HEK293 (cell line): ENCODE results near the gene CAB39.
A peak's percentile ranks its signal among the peaks of the same experiment; 100 is the strongest.

ENCODE experiments used
- CTCF ChIA-PET: fragments of 350-600 bp; formaldehyde crosslinking; extraction: SDS; loops from one replicate; lab custom pipeline; 2021; ENCODE audit warnings: antibody characterized with exemption; lab: Yijun Ruan, JAX
- POLR2A ChIA-PET: fragments of 300-600 bp; formaldehyde crosslinking; extraction: SDS; loops from one replicate; lab custom pipeline; 2020; ENCODE audit warnings: antibody characterized with exemption, inconsistent platforms; lab: Yijun Ruan, JAX
- H3K27ac ChIP-seq: fragments of 200-500 bp; sonication (Bioruptor generic); 2 replicates; pipeline ENCODE4 v1.5.1; 2014; ENCODE audit warnings: low read depth, low read length, control low read depth, inconsistent platforms; ENCODE audit errors: extremely low read depth
- H3K36me3 ChIP-seq, 2 experiments: fragments of 200-500 bp in 1 of 2; sonication (Bioruptor generic) in 1 of 2; 1 replicate in 1 of 2; 2 replicates in 1 of 2; pipeline ENCODE4 v1.5.1; 2014 to 2017; ENCODE audit warnings: inconsistent platforms in 2 of 2, low read length in 2 of 2; ENCODE audit not compliant: control insufficient read depth in 2 of 2, insufficient read depth in 1 of 2
- H3K4me1 ChIP-seq: fragments of 200-500 bp; sonication (Bioruptor generic); 2 replicates; pipeline ENCODE4 v1.5.1; 2014; ENCODE audit warnings: mild to moderate bottlenecking, low read length, inconsistent platforms; ENCODE audit not compliant: control insufficient read depth, insufficient read depth
- H3K4me3 ChIP-seq: 2 replicates; pipeline ENCODE4 v1.5.1; 2011; ENCODE audit warnings: low read depth, mild to moderate bottlenecking, control low read depth, low read length, moderate library complexity
- H3K9me3 ChIP-seq: fragments of 200-500 bp; sonication (Bioruptor generic); 2 replicates; pipeline ENCODE4 v1.5.1; 2014; ENCODE audit warnings: low read depth, low read length, inconsistent platforms; ENCODE audit not compliant: control insufficient read depth, insufficient read depth
- GLI2 ChIP-seq: fragments of 450-650 bp; formaldehyde crosslinking; IDR thresholded peaks from 2 replicates; pipeline ENCODE4; 2017; ENCODE audit warnings: missing biosample characterization, missing genetic modification characterization, low read depth, borderline replicate concordance
- REPIN1 ChIP-seq: fragments of 450-650 bp; formaldehyde crosslinking; IDR thresholded peaks from 2 replicates; pipeline ENCODE4 v1.5.1; 2017; ENCODE audit warnings: missing biosample characterization, missing genetic modification characterization, low read depth
- SETDB1 ChIP-seq: IDR thresholded peaks from one replicate; pipeline ENCODE4 v1.6.1; 2017; ENCODE audit warnings: mild to moderate bottlenecking, low read length, moderate library complexity, mixed read lengths; ENCODE audit not compliant: insufficient read length
- SP2 ChIP-seq: fragments of 450-650 bp; formaldehyde crosslinking; IDR thresholded peaks from 2 replicates; pipeline ENCODE4 v1.5.1; 2016; ENCODE audit warnings: missing biosample characterization, missing genetic modification characterization
- TRIM28 ChIP-seq: IDR thresholded peaks from 2 replicates; pipeline ENCODE4 v1.6.1; 2011; ENCODE audit warnings: low read length, control low read depth, borderline replicate concordance
- ZBTB10 ChIP-seq: fragments of 450-650 bp; formaldehyde crosslinking; IDR thresholded peaks from 2 replicates; pipeline ENCODE4 v1.5.1; 2016; ENCODE audit warnings: missing biosample characterization, missing genetic modification characterization
- ZNF121 ChIP-seq: fragments of 450-650 bp; formaldehyde crosslinking; IDR thresholded peaks from 2 replicates; pipeline ENCODE4 v1.5.1; 2016; ENCODE audit warnings: missing biosample characterization, missing genetic modification characterization
- ZNF140 ChIP-seq: fragments of 450-650 bp; formaldehyde crosslinking; IDR thresholded peaks from 2 replicates; pipeline ENCODE4 v1.5.1; 2016; ENCODE audit warnings: missing biosample characterization, missing genetic modification characterization
- ZNF148 ChIP-seq: fragments of 450-650 bp; formaldehyde crosslinking; IDR thresholded peaks from 2 replicates; pipeline ENCODE4 v1.5.0; 2017; ENCODE audit warnings: missing biosample characterization, missing genetic modification characterization, borderline replicate concordance
- ZNF169 ChIP-seq: fragments of 450-650 bp; formaldehyde crosslinking; IDR thresholded peaks from 2 replicates; pipeline ENCODE4 v1.5.1; 2016; ENCODE audit warnings: missing biosample characterization, missing genetic modification characterization
- ZNF266 ChIP-seq: fragments of 450-650 bp; formaldehyde crosslinking; IDR thresholded peaks from 2 replicates; pipeline ENCODE4 v1.5.1; 2016; ENCODE audit warnings: missing biosample characterization, missing genetic modification characterization, low read depth
- ZNF280D ChIP-seq: fragments of 450-650 bp; formaldehyde crosslinking; IDR thresholded peaks from 2 replicates; pipeline ENCODE4 v1.5.1; 2016; ENCODE audit warnings: missing biosample characterization, missing genetic modification characterization
- ZNF302 ChIP-seq: fragments of 450-650 bp; formaldehyde crosslinking; IDR thresholded peaks from 2 replicates; pipeline ENCODE4 v1.5.1; 2016; ENCODE audit warnings: missing biosample characterization, missing genetic modification characterization, low read depth
- ZNF324 ChIP-seq: fragments of 450-650 bp; formaldehyde crosslinking; IDR thresholded peaks from 2 replicates; pipeline ENCODE4 v1.5.1; 2016; ENCODE audit warnings: missing biosample characterization, missing genetic modification characterization
- ZNF335 ChIP-seq: fragments of 450-650 bp; formaldehyde crosslinking; conservative IDR thresholded peaks from 2 replicates; pipeline ENCODE4 v1.5.1; 2016; ENCODE audit warnings: missing biosample characterization, missing genetic modification characterization
- ZNF366 ChIP-seq: fragments of 450-650 bp; formaldehyde crosslinking; conservative IDR thresholded peaks from 2 replicates; pipeline ENCODE4 v1.5.1; 2016; ENCODE audit warnings: missing biosample characterization, missing genetic modification characterization
- ZNF394 ChIP-seq: fragments of 450-650 bp; formaldehyde crosslinking; IDR thresholded peaks from 2 replicates; pipeline ENCODE4 v1.5.1; 2016; ENCODE audit warnings: missing biosample characterization, missing genetic modification characterization, mild to moderate bottlenecking, moderate library complexity, borderline replicate concordance
- ZNF530 ChIP-seq: fragments of 450-650 bp; formaldehyde crosslinking; IDR thresholded peaks from 2 replicates; pipeline ENCODE4 v1.5.1; 2016; ENCODE audit warnings: low read depth, missing biosample characterization, missing genetic modification characterization
- ZNF544 ChIP-seq: fragments of 450-650 bp; formaldehyde crosslinking; IDR thresholded peaks from 2 replicates; pipeline ENCODE4 v1.5.0; 2017; ENCODE audit warnings: missing biosample characterization, missing genetic modification characterization
- ZNF629 ChIP-seq: fragments of 450-650 bp; formaldehyde crosslinking; IDR thresholded peaks from 2 replicates; pipeline ENCODE4 v1.5.1; 2017; ENCODE audit warnings: missing biosample characterization, missing genetic modification characterization
- ZNF660 ChIP-seq: fragments of 450-650 bp; IDR thresholded peaks from 2 replicates; pipeline ENCODE4 v1.5.1; 2018; ENCODE audit warnings: missing biosample characterization, mild to moderate bottlenecking, missing genetic modification characterization
- ZNF670 ChIP-seq: fragments of 450-650 bp; formaldehyde crosslinking; IDR thresholded peaks from 2 replicates; pipeline ENCODE4 v1.5.1; 2016; ENCODE audit warnings: missing biosample characterization, missing genetic modification characterization, low read depth
- ZNF692 ChIP-seq: fragments of 450-650 bp; formaldehyde crosslinking; IDR thresholded peaks from 2 replicates; pipeline ENCODE4 v1.5.1; 2016; ENCODE audit warnings: missing biosample characterization, missing genetic modification characterization
- ZNF768 ChIP-seq: fragments of 450-650 bp; formaldehyde crosslinking; IDR thresholded peaks from 2 replicates; pipeline ENCODE4 v1.5.1; 2018; ENCODE audit warnings: missing biosample characterization, mild to moderate bottlenecking, missing genetic modification characterization
- TF ChIP-seq, protein P1 (sequence below): fragments of 450-650 bp; formaldehyde crosslinking; IDR thresholded peaks from 2 replicates; pipeline ENCODE4 v1.5.1; 2016; ENCODE audit warnings: missing biosample characterization, missing genetic modification characterization, low read depth

Gene CAB39

DNA sequence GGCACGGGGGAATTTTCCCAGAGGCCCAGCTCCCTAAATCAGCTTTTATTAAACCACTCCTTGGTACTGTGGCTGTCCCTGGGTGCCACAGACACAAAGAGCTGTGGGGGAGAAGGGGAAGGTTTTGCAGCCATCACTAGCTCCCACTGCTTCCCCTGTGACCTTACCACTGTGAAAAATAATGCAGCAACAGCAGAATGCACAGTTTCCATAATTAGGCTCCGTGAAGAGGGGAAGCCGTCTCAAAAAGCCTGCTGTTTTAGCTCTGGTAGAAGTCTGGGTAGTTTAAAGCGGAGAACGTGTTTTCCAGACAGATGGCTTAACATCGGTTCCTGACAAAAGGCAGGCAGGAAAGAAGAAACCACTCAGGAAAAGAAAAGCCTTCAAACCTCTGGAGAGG lies 27.5 kb upstream of the CAB39 start:
- Histone ChIP-seq H3K36me3 (no peaks in the 10 kb centered on the region), H3K4me3 (no peak overlapping the region), H3K27ac (peak overlapping the region; percentile 61), H3K9me3 (no peaks in the 10 kb centered on the region), H3K4me1 (peaks cover 10% of the 10 kb centered on the region; the same call in 1 of the 2 replicates)
- CTCF ChIA-PET: interaction anchor here (0.9 to 2.0 kb wide), 3 partner anchors 11 to 113 kb away, joined by 4 to 6 read pairs (median 4); no protein-coding TSS in a partner anchor
- TF ChIP-seq ZNF670 (tag by site-specific recombination): no peak
- TF ChIP-seq, protein P1, sequence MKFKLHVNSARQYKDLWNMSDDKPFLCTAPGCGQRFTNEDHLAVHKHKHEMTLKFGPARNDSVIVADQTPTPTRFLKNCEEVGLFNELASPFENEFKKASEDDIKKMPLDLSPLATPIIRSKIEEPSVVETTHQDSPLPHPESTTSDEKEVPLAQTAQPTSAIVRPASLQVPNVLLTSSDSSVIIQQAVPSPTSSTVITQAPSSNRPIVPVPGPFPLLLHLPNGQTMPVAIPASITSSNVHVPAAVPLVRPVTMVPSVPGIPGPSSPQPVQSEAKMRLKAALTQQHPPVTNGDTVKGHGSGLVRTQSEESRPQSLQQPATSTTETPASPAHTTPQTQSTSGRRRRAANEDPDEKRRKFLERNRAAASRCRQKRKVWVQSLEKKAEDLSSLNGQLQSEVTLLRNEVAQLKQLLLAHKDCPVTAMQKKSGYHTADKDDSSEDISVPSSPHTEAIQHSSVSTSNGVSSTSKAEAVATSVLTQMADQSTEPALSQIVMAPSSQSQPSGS (tag by site-specific recombination): no peak
- TF ChIP-seq SETDB1: no peak
- TF ChIP-seq ZNF324 (tag by site-specific recombination): no peak
- TF ChIP-seq ZNF266 (tag by site-specific recombination): no peak
- TF ChIP-seq ZNF140 (tag by site-specific recombination): no peak
- no peak for TF ChIP-seq GLI2 (tag by site-specific recombination)
- TF ChIP-seq ZNF366 (tag by site-specific recombination): 0 out of 2 replicates have a peak, but pooled peaks have one; percentile 3
- TF ChIP-seq REPIN1: no peak
- no peak for TF ChIP-seq ZNF660 (tag by site-specific recombination)
- no peak for TF ChIP-seq ZNF302 (tag by site-specific recombination)
- TF ChIP-seq ZNF335 (tag by site-specific recombination): 0 out of 2 replicates have a peak, but pooled peaks have one; percentile 0
- no peak for TF ChIP-seq ZNF544
- POLR2A ChIA-PET: interaction anchor here (0.6 to 1.6 kb wide), 5 partner anchors 23 to 42 kb away, joined by 3 to 9 read pairs (median 3); partner anchors contain the start of gene CAB39

- peaks cover 10% of the 10 kb centered on the region; the same call in 1 of the 2 replicates for H3K4me1 ChIP-seq
- ChIA-PET POLR2A (no interaction called here), CTCF (interaction anchor here (0.9 to 1.2 kb wide), 2 partner anchors 57 to 111 kb away, joined by 3 read pairs; no protein-coding TSS in a partner anchor)
- H3K36me3 ChIP-seq: no peaks in the 10 kb centered on the region
- H3K4me3 ChIP-seq: no peak overlapping the region
- no peak overlapping the region for H3K27ac ChIP-seq
- no peaks in the 10 kb centered on the region for H3K9me3 ChIP-seq
- TF ChIP-seq SP2 (no peak), ZNF148 (no peak), ZNF394 (tag by site-specific recombination) (no peak), ZNF692 (tag by site-specific recombination) (no peak), ZNF629 (no peak), TRIM28 (peak; percentile 31; the same call in 1 of the 2 replicates), ZNF768 (tag by site-specific recombination) (no peak), ZNF121 (tag by site-specific recombination) (no peak), ZNF530 (tag by site-specific recombination) (no peak), ZBTB10 (tag by site-specific recombination) (no peak), ZNF169 (tag by site-specific recombination) (no peak), ZNF280D (tag by site-specific recombination) (no peak)
Observed at GRCh38 chr2:230687498-230687897, 25.1 kb upstream of the CAB39 start.
